NCI-H82 (cell line): ENCODE data around the gene ZGLP1.
"Not testable (repeated sequence)": the region's sequence is repeated elsewhere in the genome, so short reads cannot be mapped to it uniquely, and the experiment has no call there.

Source experiments
- DNase-seq: peaks from one replicate; lab custom pipeline; 2025; lab: John Stamatoyannopoulos, UW

ZGLP1 gene

GRCh38 chr19:10309423-10309822 lies at the start of gene ZGLP1:
Gene ZGLP1, minus strand, starts transcription at chr19:10309815.
- DNase-seq: no peak

DNA sequence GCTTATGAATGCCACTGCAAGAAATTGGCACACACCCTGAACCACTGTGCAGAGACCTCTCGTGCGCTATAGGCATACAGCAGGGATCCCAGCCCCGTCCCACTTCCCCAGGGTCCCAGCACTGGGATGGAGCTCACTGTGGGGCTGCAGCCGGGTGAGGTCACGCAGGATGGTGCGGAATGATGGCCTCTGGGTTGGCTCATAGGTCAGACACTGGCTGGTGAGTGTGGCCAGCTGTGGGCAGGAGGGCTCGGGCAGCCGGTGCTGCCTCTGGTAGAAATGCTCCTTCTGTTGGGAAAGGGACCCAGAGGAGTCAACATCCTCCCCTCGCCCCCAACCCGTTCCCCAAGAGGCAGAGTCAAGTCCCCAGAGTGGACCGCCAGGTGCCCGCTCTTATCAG lies 46.8 kb upstream of the ZGLP1 start:
- no peak for DNase-seq

DNA sequence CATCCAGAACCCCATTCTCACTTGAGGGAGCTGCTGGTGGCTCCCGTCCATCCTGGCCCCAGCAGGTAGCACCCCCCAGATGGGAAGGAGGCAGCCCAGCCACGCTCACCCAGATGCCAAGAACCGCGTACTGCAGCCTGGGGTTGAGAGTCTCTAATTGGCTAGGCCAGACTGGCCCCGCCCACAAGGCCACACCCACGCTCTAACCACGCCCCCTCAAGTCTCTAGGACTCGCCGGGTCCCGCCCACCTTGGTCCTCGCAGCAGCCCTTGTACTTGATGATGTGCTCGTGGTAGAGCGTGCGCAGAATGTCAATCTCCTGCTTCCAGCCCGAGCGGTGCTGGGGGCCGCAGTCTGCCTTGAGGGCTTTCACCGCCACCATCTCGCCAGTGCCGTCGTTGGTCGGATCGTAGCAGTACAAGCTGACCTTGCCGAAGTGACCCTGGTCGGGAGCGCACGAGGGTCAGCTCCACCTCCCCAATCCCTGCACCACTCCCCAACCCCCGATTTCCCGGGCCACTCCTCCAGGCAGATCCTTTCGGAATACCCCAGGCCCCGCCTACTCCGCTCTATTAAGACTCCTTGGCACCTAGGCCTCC lies 44.3 kb upstream of the ZGLP1 start:
- DNase-seq: peak; percentile 98

DNA sequence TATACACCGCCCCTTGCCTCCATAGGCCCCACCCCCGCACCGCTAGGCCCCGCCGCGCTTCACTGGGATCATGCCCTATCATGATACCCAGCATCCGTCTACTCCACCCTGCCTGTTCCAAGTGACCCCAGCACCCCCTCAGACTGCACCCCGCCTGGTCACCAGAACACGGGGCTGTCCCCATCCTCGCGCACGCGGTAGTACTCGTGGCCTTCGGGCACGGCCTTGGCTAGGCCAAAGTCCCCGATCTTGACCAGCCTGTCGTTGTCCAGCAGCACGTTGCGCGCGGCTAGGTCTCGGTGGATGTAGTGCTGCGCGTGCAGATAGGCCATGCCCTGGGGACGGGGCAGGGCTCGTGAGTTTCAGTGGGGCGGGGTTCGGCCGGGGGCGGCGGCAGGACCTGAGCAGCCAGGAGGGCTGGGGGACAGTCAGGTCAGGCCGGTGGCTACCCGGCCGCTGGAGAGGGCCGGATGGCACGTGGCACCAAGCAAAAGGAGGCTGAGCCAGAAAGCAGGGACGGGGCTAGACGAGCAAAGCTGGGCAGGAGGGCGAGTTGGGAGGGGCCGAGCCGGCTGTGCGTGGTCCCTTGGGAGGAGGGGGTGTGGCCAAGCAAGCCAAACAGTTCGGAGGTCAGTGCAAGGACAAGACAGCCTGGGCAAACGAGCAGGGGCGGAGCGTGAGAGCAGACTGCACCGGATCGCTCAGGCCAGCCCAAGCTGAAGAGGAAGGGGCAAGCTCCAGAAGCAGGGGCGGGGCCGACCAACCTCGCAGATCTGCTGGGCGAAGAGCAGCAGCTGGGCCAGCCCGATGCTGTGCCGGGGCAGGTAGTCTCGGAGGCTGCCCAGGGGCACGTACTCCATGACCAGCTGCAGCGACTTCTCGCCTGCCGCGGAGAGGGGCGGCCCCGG lies 43.4 kb upstream of the ZGLP1 start:
- DNase-seq: peak; percentile 97

DNA sequence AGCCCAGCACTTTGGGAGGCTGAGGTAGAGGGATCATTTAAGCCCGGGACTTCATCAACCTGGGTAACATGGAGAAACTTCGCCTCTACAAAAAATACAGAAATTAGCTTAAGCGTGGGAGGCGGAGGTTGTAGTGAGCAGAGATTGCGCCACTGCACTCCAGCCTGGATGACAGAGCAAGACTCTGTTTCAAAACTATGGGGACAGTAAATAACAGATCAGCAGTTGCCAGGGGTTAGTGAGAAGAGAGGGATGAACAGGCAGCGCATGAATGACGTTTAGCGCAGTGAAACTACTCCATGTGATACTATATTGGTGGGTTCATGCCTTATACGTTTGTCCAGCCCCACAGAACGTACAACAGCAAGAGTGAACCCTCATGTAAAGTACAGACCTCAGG lies 36.9 kb upstream of the ZGLP1 start:
- DNase-seq: no peak

DNA sequence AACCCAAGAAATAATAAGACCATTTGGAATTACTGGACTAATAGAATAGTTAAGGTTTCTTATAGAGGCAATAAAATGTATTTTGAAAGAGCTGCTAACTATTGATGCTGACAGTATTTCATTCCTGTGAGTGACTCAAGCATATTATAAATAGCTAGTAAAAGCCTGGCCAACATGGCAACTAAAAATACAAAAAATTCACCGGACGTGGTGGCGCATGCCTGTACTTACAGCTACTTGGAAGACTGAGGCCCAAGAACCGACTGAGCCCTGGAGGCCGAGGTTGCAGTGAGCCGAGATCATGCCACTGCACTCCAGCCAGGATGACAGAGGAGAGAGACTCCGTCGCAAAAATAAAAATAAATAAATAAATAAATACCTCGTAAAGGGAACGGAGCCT lies 35.2 kb upstream of the ZGLP1 start:
- DNase-seq: no peak

DNA sequence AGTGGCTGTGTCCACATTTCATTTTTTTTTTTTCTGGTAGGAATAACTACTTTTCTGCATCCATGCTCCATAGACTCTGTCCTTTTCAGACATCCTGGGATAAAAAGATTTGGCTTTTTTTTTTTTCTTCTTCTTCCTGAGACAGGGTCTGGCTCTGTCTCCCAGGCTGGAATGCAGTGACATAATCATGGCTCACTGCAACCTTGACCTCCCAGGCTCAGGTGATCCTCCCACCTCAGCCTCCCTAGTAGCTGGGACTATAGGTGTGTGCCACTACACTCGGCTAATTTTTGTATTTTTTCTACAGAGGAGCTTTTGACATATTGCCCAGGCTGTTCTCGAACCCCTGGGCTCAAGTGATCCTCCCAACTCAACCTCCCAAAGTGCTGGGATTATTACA lies 33.9 kb upstream of the ZGLP1 start:
- DNase-seq: no peak

DNA sequence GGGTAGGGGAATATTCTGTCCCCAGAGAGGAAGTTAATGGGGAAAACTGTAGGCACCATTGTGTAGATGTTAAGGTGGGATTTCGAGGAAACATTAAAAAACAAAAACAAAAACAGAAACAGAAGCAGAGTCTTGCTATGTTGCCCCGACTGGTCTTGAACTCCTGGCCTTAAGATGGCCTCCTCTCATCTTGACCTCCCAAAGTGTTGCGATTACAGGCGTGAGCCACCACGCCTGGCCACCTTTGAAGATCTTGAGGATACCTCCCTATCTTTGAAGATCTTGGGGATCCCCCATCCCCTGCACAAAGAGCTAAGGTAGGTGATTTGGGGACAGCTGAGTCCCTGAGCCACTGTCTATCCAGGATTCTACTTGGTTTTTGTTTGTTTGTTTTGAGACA lies 30.4 kb upstream of the ZGLP1 start:
- DNase-seq: no peak

DNA sequence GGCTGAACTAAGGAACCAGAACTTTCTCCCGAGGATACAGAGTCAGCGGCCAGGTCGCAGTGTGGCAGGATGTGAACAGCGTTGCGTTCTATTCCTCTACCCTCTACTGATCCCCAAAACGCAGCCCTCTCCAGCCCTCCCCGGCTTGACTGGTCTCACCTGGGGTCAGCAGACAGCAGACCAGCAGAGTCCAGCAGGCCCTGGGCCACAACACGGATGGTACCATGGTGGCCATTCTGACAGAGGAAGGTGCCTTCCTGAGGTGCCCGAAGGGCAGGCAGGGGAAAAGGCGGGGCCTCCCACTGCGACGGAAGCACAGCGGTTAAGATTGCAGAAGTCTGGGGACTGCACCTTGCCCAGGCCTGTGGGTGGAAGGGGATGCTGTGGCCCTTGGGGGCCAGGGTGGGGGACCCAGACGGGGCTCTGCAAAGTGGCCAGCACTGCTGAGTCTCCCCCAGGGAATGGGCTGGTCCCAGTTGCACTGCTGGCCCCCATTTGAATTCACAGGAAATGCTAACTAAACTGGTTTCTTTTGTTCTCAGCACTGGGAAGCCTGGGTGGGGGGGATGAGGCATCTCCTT lies 29.9 kb upstream of the ZGLP1 start, which contains the start of gene ICAM3:
Gene ICAM3, minus strand, starts transcription at position 245 of the 581 bp plus-strand sequence. Its CDS starts 10 bp downstream, at position 235.
- DNase-seq: no peak

- no peak for DNase-seq
Measured at GRCh38 chr19:10338940-10339339, 29.3 kb upstream of the ZGLP1 start.

GRCh38 chr19:10336725-10337124 lies 27.1 kb upstream of the ZGLP1 start:
- not testable (repeated sequence) for DNase-seq

DNA sequence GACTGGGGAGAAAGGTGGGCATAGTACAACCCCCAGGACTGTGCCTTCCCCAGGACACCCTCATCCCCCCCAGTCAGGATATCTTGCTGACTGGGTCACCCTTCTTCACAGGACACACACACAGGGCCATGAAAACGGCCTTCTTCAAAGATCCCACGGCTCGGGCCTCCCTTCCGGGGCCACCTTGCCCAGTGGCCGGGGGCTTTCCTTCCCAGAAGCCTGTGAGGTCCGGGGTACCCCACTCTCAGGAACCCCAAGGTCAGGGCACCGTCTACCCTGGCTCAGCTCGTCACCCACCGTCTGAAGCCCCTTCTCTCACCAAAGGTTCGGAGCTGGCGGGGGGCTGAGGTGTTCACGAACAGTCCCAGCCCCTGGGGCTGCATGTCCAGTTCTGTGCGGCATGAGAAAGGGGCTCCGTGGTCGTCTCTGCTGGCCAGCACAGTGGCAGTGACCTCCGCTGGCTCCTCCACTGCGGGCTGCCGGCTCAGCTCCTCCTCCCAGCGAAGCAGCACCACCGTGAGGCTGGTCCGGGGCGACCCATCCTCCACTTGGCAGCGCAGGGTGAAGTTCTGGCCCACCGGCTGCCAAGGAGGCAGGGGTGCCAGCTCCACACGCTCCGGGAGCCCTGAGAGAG lies 25.9 kb upstream of the ZGLP1 start:
- DNase-seq: no peak

DNA sequence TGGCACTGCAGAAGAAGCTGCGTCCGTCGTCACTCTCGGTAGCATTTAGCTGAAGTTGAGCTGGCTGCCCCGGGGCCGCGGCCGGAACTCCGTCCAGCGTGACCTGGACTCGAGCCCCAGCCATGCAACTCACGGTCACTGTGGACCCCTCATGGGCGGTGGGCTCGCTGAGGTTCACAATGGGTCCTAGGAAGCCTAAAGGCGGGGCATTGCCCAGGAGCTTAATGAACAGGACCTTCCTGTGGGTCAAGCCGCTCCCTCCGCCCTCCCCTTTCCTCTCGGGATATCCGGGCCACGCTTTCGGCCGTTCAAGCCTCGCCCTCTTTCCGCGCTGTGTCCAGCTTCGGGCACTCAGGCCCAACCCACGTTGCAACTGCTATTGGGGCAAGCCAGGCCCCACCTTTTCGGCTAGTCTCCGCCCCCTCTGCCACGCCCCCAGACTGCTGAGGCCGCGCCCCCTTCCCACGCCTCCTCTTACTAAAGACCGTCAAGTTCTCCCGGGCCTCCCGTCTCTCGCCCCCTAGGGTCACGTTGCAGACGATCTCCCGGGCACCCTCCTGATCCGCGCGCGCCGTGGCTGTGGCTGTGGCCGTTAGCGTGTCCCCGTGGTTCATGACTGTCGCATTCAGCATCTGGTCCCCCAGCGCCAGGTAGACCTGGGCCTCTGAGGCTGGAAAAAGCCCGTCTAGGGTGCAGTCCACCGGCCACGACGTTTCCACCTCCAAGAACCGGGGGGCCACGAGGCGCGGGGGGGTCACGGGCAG lies 25.2 kb upstream of the ZGLP1 start:
- peak; percentile 93 for DNase-seq

DNA sequence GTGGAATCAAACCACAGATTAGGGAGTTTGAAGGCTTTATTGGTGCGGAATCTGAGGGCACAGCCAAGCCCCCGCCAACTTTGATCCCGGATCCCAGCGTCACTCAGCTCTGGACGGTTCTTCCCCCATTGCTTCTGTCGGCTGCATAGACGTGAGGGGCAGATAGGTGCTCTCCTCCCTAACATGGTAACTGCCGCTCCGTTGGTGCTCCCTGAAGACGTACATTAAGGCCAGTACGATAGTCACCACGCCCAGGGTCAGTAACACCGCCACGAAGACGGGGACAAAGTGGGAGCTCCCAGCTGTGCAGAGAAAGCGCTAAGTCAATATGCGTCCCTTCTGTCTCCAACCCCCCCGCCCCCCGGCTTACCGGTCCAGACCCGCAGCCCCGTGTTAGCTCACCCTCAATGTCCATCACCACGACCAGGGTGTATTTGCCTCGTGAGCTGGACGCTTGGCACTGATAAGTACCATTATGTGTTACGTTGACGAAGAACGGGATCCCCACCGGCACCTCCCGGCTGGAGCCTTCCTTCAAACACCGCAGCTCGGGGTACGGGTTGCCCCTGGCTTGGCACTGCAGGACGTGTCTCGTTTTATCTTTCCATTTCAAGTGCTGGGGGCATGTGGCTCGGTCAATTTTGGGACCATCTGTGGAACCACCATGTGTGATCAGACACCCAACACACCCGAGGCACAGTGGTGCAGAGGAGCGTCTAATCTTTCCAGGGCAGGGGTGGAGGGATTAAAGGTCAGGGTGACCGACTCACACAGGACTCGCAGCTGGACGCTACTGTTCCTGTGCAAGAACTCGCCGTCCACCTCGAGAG lies 24.4 kb upstream of the ZGLP1 start:
- peak; percentile 35 for DNase-seq

- peak; percentile 98 for DNase-seq
Measured at GRCh38 chr19:10332965-10333757, 23.5 kb upstream of the ZGLP1 start, which contains the start of gene RAVER1. Gene RAVER1, minus strand, starts transcription at chr19:10333529. Its CDS starts 22 bp downstream, at chr19:10333507.

DNA sequence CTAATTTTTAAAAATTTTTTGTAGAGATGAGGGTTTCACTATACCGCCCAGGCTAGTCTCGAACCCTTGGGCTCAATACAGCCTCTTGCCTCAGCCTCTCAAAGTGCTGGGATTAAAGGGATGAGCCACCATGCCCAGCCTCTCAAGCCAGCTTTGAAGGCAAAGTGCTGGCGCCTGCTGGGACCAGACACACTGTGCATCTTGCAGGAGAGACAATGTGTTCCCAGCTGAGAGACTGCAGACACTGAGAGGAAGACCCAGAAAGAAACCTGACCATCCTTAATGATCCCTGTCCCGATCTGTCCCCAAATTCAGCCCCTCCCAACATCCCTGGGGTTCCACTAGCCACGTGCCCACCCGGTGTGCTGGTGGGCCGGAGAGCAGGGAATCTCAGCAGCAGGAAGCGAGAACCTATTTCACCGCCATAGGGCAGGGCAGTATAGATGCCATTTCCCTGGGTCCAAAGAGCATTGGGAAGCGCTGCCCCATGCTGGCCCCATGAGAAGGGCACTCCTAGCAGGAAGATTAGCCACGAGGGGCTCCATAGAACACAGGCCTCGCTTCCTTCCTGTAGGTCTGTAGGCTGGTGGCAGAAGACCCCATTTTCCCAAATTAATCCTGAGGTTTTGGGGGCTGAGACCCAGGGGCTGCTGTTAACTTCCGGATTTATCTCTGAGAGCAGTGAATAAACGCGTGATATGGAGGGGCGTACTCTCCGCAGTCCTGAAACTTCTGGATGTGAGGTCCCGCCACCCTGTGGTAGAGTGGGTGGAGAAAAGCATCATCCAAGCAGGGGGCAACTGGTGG lies 22.7 kb upstream of the ZGLP1 start:
- DNase-seq: peak; percentile 42

GRCh38 chr19:10329555-10329954 lies 19.9 kb upstream of the ZGLP1 start:
- DNase-seq: no peak

GRCh38 chr19:10328558-10329429 lies 19.2 kb upstream of the ZGLP1 start:
- no peak for DNase-seq
